Nephron progenitor cell (in vitro differentiated cells): Measurements from ENCODE around the gene LRRC51.
A peak's percentile ranks its signal among the peaks of the same experiment; 100 is the strongest.
"Not testable (repeated sequence)": the region's sequence is repeated elsewhere in the genome, so short reads cannot be mapped to it uniquely, and the experiment has no call there.

Source experiments
- DNase-seq: peaks from one replicate; pipeline ENCODE4 v3.0.0; 2021
- H3K27ac Mint-ChIP-seq: 2 replicates; pipeline ENCODE4 v1.8.0; 2021; ENCODE audit warnings: mild to moderate bottlenecking, moderate library complexity, mixed read lengths
- H3K27me3 Mint-ChIP-seq: 2 replicates; pipeline ENCODE4 v1.8.0; 2021; ENCODE audit warnings: mild to moderate bottlenecking, low read depth, mixed read lengths; ENCODE audit not compliant: poor library complexity
- H3K36me3 Mint-ChIP-seq: 2 replicates; pipeline ENCODE4 v1.8.0; 2021; ENCODE audit warnings: low read depth, mixed read lengths
- H3K4me1 Mint-ChIP-seq: 2 replicates; pipeline ENCODE4 v1.8.0; 2021; ENCODE audit warnings: mixed read lengths
- H3K4me3 Mint-ChIP-seq: 2 replicates; pipeline ENCODE4 v1.8.0; 2021; ENCODE audit warnings: mild to moderate bottlenecking, moderate library complexity, mixed read lengths
- H3K9me3 Mint-ChIP-seq: 2 replicates; pipeline ENCODE4 v1.8.0; 2021; ENCODE audit warnings: mild to moderate bottlenecking, moderate library complexity, mixed read lengths
- TF ChIP-seq, protein P1 (sequence below): fragments of 200-600 bp; sonication (generic); IDR thresholded peaks from 2 replicates; pipeline ENCODE4 v1.5.0; 2021; ENCODE audit warnings: antibody characterized with exemption

LRRC51 gene

DNA sequence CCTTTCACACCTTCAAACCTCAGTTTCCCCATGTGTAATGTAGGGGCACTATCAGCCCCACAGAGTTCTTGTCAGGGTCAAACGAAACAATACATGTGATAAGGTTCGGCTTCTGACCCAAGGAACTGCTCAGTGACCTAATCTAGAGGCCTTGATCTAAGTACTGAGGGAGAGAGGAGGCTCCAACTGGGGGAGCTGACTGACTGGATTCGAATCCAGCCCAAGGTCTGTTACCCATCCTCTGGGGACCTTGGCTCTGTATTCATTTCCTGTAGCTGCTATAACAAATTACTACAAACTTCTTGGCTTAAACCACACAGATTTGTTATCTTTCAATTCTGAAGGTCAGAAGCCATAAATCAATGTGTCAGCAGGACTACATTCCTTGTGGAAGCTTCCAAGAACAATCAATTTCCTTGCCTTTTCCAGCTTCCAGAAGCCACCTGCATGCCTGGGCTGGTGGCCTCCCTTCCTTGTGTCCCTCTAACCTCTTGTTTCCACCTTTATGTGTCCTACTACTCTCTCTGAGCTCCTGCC is 42.5 kb downstream of the LRRC51 start:
- Mint-ChIP-seq H3K36me3 (no peaks in the 10 kb centered on the region), H3K27me3 (peaks cover 32% of the 10 kb centered on the region), H3K27ac (peak overlapping the region; percentile 29), H3K9me3 (peaks cover 34% of the 10 kb centered on the region), H3K4me3 (no peak overlapping the region), H3K4me1 (peaks cover 12% of the 10 kb centered on the region)
- TF ChIP-seq, protein P1, sequence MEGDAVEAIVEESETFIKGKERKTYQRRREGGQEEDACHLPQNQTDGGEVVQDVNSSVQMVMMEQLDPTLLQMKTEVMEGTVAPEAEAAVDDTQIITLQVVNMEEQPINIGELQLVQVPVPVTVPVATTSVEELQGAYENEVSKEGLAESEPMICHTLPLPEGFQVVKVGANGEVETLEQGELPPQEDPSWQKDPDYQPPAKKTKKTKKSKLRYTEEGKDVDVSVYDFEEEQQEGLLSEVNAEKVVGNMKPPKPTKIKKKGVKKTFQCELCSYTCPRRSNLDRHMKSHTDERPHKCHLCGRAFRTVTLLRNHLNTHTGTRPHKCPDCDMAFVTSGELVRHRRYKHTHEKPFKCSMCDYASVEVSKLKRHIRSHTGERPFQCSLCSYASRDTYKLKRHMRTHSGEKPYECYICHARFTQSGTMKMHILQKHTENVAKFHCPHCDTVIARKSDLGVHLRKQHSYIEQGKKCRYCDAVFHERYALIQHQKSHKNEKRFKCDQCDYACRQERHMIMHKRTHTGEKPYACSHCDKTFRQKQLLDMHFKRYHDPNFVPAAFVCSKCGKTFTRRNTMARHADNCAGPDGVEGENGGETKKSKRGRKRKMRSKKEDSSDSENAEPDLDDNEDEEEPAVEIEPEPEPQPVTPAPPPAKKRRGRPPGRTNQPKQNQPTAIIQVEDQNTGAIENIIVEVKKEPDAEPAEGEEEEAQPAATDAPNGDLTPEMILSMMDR, result no peak
- DNase-seq, result no peak

DNA sequence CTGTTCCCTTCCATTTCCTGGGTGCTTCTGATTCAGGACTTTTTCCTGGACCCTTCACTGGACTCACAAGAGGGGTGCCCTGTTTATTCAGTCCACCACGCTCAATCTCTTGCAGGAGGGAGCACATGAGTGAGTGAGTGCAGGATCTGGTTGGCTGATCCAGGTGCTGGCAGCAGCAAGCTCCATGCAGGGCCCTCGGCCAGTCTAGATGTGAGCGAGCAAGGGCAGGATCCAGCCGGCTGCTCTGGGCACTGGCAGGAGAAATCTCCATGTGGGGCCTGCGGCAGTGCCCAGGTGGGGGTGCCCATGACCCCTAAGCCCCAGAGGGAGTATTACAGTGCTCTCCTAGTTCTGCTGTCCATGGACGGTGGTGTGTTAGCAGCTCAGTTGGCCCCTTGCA is 43.4 kb downstream of the LRRC51 start:
- Mint-ChIP-seq H3K27me3 (peaks cover 30% of the 10 kb centered on the region), H3K36me3 (peaks cover 1% of the 10 kb centered on the region), H3K4me3 (no peak overlapping the region), H3K27ac (no peak overlapping the region), H3K4me1 (peaks cover 3% of the 10 kb centered on the region), H3K9me3 (peaks cover 43% of the 10 kb centered on the region)
- TF ChIP-seq, protein P1, result no peak
- DNase-seq, result no peak

DNA sequence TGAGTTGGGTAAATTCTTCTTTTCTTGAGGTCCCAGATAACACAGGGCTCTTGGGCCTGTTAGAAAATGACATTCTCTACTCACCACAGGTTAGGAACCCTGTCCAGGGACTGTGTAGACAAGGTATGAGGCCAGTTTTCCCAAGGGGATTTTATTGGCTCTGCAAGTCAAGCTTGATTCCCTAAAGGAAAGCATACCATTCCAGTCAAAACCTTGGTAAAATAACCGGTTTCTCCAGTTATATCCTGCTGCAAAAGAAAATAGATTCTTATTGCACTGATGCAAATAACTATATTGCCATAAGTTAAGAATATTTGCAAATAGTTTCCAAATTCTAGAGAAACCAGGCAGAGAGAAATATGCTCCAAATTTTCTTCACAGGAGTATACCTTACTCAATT is 45.3 kb downstream of the LRRC51 start:
- H3K9me3 Mint-ChIP-seq, result peaks cover 54% of the 10 kb centered on the region
- peaks cover 31% of the 10 kb centered on the region for H3K27me3 Mint-ChIP-seq
- H3K4me1 Mint-ChIP-seq, result no peaks in the 10 kb centered on the region
- no peak overlapping the region for H3K4me3 Mint-ChIP-seq
- TF ChIP-seq, protein P1, result no peak
- no peak for DNase-seq
- H3K36me3 Mint-ChIP-seq, result peaks cover 5% of the 10 kb centered on the region
- H3K27ac Mint-ChIP-seq, result no peak overlapping the region

DNA sequence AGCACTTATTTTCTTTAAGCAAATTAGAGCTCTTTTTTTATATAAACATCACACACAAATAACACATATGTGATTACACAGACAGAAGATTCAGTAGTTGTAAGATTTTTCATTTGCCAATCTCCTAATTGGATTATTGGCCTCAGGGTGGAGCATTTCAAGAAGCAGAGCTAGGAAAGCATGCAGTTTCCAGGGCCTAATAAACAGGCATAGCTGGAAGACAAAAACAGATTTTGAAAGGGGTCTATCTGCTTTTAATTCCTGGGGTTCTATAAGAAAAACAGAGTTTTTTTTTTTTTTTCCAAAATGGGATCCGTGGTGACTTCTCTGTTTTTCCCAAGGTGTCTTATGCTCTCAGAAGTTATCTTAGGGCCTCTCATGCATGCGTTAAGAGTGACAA is 47.3 kb downstream of the LRRC51 start:
- Mint-ChIP-seq H3K27ac (no peak overlapping the region), H3K9me3 (peaks cover 54% of the 10 kb centered on the region), H3K27me3 (peaks cover 42% of the 10 kb centered on the region)

DNA sequence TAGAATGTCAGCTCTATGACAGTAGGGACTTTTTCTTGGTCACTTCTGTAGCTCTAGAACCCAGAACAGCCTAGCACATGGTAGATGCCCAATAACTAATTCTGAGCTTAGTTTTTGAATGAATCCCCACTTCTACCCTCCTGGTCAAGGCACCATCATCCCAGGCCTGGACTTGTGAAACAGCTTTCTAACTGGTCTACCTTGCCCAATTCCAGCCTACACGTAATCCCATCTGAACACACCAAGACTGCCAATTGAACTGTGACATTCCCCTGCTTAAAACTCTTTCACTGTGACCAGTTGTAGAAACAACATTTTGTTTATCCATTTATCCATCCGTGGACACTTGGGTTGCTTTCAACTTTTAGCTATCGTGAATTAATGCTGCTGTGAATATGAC is 48.7 kb downstream of the LRRC51 start:
- peaks cover 52% of the 10 kb centered on the region for H3K9me3 Mint-ChIP-seq
- no peaks in the 10 kb centered on the region for H3K4me1 Mint-ChIP-seq
- no peak for DNase-seq
- no peak overlapping the region for H3K4me3 Mint-ChIP-seq
- no peak overlapping the region for H3K27ac Mint-ChIP-seq
- TF ChIP-seq, protein P1, result no peak
- peaks cover 5% of the 10 kb centered on the region for H3K36me3 Mint-ChIP-seq
- peaks cover 54% of the 10 kb centered on the region for H3K27me3 Mint-ChIP-seq

More for the DNA sequence above, 47.3 kb downstream of the LRRC51 start:
- Mint-ChIP-seq H3K4me3 (no peak overlapping the region), H3K36me3 (peaks cover 5% of the 10 kb centered on the region), H3K4me1 (no peaks in the 10 kb centered on the region)
- DNase-seq, result no peak
- TF ChIP-seq, protein P1, result no peak

DNA sequence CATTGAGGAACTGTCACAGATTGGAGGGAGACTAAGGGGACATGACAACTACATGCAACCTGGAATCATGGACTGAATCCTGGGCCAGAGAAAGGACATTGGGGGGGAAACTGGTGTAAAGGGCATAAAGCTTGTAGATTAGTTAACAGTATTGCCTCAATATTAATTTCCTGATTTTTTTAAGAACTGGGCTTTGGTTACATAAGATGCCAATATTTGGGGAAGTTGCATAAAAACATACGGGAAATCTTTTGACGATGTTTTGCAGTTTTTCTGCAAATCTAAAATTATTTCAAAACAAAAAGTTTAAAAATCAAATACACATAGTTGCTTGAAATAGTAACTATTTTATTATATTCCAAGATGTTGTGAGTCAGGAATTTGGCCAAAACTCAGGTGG is 52.0 kb downstream of the LRRC51 start:
- H3K9me3 Mint-ChIP-seq, result peaks cover 25% of the 10 kb centered on the region

DNA sequence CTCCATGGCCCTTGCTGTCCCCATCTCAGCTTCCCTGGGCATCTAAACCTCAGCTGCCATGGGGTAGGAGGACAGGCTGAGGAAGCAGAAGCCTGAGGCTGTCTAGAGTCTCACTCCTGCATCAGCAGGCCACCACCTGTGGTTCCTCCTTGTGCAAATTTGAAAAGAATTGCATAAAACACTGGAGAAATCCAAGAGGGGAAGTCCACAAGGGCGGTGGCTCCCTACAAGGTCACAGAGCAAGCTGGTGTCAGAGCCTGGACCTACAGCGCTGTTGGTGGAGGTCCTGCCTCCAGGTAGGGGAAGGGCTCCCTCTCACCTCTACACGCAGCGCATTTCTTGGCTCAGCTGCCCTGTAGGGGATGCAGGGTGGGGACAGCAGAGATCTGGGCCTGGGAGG is 54.8 kb downstream of the LRRC51 start, which contains the start of gene FOLR3:
Gene FOLR3, plus strand, starts transcription at position 253 of the 400 bp plus-strand sequence. CDS start 228 bp downstream, outside the sequence.
- not testable (repeated sequence) for H3K36me3 Mint-ChIP-seq, H3K27ac Mint-ChIP-seq

More for the DNA sequence above, 52.0 kb downstream of the LRRC51 start:
- H3K4me1 Mint-ChIP-seq, result no peaks in the 10 kb centered on the region
- TF ChIP-seq, protein P1, result no peak
- H3K27ac Mint-ChIP-seq, result no peak overlapping the region
- DNase-seq, result no peak
- H3K4me3 Mint-ChIP-seq, result no peak overlapping the region
- H3K27me3 Mint-ChIP-seq, result peaks cover 64% of the 10 kb centered on the region
- peaks cover 5% of the 10 kb centered on the region for H3K36me3 Mint-ChIP-seq

More for the DNA sequence above, 54.8 kb downstream of the LRRC51 start, which contains the start of gene FOLR3:
- peaks cover 47% of the 10 kb centered on the region for H3K27me3 Mint-ChIP-seq
- DNase-seq, H3K4me3 Mint-ChIP-seq, H3K4me1 Mint-ChIP-seq, H3K9me3 Mint-ChIP-seq: not testable (repeated sequence)
